Vagina (tissue), 2 donors: Measurements from ENCODE around the gene LGR6. TPM values are rescaled to one million over a fixed set of nuclear protein-coding genes. Genes with fewer than 3 reads are reported as not detected.

ENCODE experiments used
- DNase-seq, 2 donors: peaks; one replicate each; pipeline ENCODE4 v3.0.0-alpha.2; 2017; ENCODE audit errors: extremely low spot score in 2 of 2
- H3K27ac ChIP-seq: fragments of 200-600 bp; sonication (generic); one replicate; pipeline ENCODE4 v1.5.1; 2019
- H3K27me3 ChIP-seq: fragments of 200-600 bp; sonication (generic); one replicate; pipeline ENCODE4 v1.5.1; 2019
- H3K36me3 ChIP-seq, 2 donors: fragments of 200-600 bp; sonication (generic); one replicate each; pipeline ENCODE4 v1.5.1; 2017 to 2019
- H3K4me1 ChIP-seq: fragments of 200-600 bp; sonication (generic); one replicate; pipeline ENCODE4 v1.5.1; 2019
- H3K4me3 ChIP-seq, 2 donors: fragments of 200-600 bp; sonication (generic); 1 replicate in 1 of 2; 2 replicates in 1 of 2; pipeline ENCODE4 v1.5.1; 2016 to 2019
- H3K9me3 ChIP-seq: fragments of 200-600 bp; sonication (generic); one replicate; pipeline ENCODE4 v1.5.1; 2019
- CTCF ChIP-seq, 3 experiments: fragments of 450-650 bp in 2 of 3; fragments of 200-600 bp in 1 of 3; sonication (generic) in 1 of 3; IDR thresholded peaks; one replicate each; pipeline ENCODE4 v1.5.1; 2017 to 2019; ENCODE audit warnings: antibody characterized with exemption in 3 of 3, mild to moderate bottlenecking in 2 of 3, moderate library complexity in 2 of 3
- POLR2A ChIP-seq, 2 donors: fragments of 450-650 bp; IDR thresholded peaks; one replicate each; pipeline ENCODE4 v1.6.1; 2017; ENCODE audit warnings: antibody characterized with exemption in 2 of 2, mild to moderate bottlenecking in 2 of 2, moderate library complexity in 2 of 2
- POLR2AphosphoS5 ChIP-seq, 2 donors: sonication (generic); formaldehyde crosslinking; IDR thresholded peaks; one replicate each; pipeline ENCODE4 v1.9.0; 2017; ENCODE audit warnings: antibody characterized with exemption in 2 of 2, mild to moderate bottlenecking in 2 of 2, low read depth in 1 of 2; ENCODE audit not compliant: insufficient read depth in 1 of 2
- intact Hi-C: fragments of 100-400 bp; cut with DNase I; formaldehyde crosslinking; loops from one replicate; pipeline ENCODE4 v1.15.1; 2023
- total RNA-seq: library from RNA; depleted of rRNA; stranded (reverse); fragments of >200 nt; gene quantifications from one replicate; pipeline ENCODE4 v1.2.3, GENCODE V29; 2016

The LGR6 gene
- total RNA-seq, 1 donor from 2014 or later = 6.6 TPM

GRCh38 chr1:202285908-202286307 lies 92.3 kb downstream of the LGR6 start:
- no peak for DNase-seq
- H3K9me3 ChIP-seq = no peaks in the 10 kb centered on the region
- peaks cover 56% of the 10 kb centered on the region for H3K4me1 ChIP-seq
- no peak overlapping the region for H3K4me3 ChIP-seq
- H3K36me3 ChIP-seq = no peaks in the 10 kb centered on the region
- H3K27me3 ChIP-seq = no peaks in the 10 kb centered on the region
- H3K27ac ChIP-seq = no peak overlapping the region
- no peak for TF ChIP-seq POLR2AphosphoS5 (IDR thresholded peaks at IDR 0.05; ENCODE audit: insufficient read depth in 1 of 2, low read depth in 1 of 2)
- no peak for TF ChIP-seq POLR2A (IDR thresholded peaks at IDR 0.05)
- TF ChIP-seq CTCF (IDR thresholded peaks at IDR 0.05) = no peak
- intact Hi-C loops = no loop called here

DNA sequence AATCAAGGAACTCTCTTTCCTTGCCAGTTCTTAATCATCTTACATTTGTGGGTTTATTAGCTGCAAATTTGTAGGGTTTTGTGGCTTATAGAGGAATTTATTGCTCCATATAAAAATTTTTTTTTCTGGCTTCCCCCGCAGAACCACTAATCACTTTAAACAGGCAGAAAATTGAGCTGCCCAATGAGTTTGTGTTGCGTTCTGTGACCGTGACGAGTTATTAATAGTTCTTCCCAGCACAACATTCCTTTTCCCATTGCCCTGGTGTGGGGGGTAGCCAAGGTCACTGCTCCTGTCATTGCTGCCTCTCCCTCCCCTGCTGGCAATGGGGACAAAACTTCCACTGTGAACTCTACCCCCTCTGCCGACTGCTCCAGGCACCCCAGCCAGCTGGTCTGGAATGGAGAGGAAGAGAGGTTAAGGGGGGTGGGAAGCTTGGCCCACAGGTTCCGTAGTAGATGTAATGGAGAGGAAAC lies 93.1 kb downstream of the LGR6 start:
- H3K27me3 ChIP-seq = no peaks in the 10 kb centered on the region
- H3K27ac ChIP-seq = no peak overlapping the region
- no peak for DNase-seq
- H3K9me3 ChIP-seq = no peaks in the 10 kb centered on the region
- TF ChIP-seq POLR2AphosphoS5 (IDR thresholded peaks at IDR 0.05; ENCODE audit: insufficient read depth in 1 of 2, low read depth in 1 of 2) (peak in 1 of 2 donors; percentile 41), POLR2A (IDR thresholded peaks at IDR 0.05) (no peak)
- H3K36me3 ChIP-seq = no peaks in the 10 kb centered on the region
- intact Hi-C loops = no loop called here
- H3K4me3 ChIP-seq = no peak overlapping the region
- H3K4me1 ChIP-seq = peaks cover 49% of the 10 kb centered on the region

DNA sequence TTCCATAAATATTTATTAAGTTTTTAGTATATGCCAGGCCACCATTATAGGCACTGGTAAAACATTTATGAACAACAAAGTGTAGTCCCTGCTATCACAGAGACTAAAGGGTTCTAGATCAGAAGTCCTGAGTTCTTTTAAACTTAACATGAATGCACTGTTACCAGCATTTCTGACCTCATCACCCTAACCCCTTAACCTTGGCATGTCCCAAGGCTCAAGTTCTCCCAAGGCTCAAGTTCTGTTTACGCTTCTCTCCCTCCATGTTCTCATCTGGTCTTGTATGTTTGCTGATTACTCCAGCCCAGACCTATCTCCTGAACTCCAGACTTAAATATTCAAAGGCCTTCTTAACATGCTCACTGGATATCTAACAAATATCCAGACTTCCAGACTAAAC lies 93.6 kb downstream of the LGR6 start:
- no peak overlapping the region for H3K4me3 ChIP-seq
- H3K9me3 ChIP-seq = no peaks in the 10 kb centered on the region
- peaks cover 45% of the 10 kb centered on the region for H3K4me1 ChIP-seq
- TF ChIP-seq CTCF (IDR thresholded peaks at IDR 0.05) (no peak), POLR2AphosphoS5 (IDR thresholded peaks at IDR 0.05; ENCODE audit: insufficient read depth in 1 of 2, low read depth in 1 of 2) (no peak), POLR2A (IDR thresholded peaks at IDR 0.05) (no peak)
- H3K27me3 ChIP-seq = no peaks in the 10 kb centered on the region
- no peaks in the 10 kb centered on the region for H3K36me3 ChIP-seq
- DNase-seq = no peak
- intact Hi-C loops = no loop called here
- H3K27ac ChIP-seq = no peak overlapping the region

GRCh38 chr1:202288177-202288576 lies 94.6 kb downstream of the LGR6 start:
- H3K36me3 ChIP-seq = no peaks in the 10 kb centered on the region
- intact Hi-C loops = no loop called here
- DNase-seq = no peak
- no peak overlapping the region for H3K4me3 ChIP-seq
- no peaks in the 10 kb centered on the region for H3K9me3 ChIP-seq
- H3K27me3 ChIP-seq = no peaks in the 10 kb centered on the region
- peaks cover 35% of the 10 kb centered on the region for H3K4me1 ChIP-seq
- no peak overlapping the region for H3K27ac ChIP-seq
- TF ChIP-seq POLR2AphosphoS5 (IDR thresholded peaks at IDR 0.05; ENCODE audit: insufficient read depth in 1 of 2, low read depth in 1 of 2) (no peak), POLR2A (IDR thresholded peaks at IDR 0.05) (no peak), CTCF (IDR thresholded peaks at IDR 0.05) (no peak)

DNA sequence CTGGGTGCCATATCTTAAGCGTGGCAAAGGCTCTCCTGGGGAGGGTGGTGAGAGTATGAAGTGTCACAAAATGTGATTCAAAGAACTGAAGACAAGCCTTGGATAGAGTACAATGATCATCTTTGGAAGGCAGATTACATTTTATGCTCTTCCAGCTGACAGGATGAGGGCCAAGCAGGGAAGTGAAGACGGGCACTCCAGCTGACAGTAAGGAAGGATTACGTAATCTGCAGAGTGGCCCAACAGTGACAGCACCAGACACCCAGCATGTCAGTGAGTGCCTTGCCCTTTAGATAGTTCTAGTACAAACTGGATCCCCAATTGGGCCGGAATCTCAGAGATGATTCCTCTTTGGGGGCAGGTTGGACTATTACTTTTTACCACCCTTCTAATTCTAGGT lies 95.4 kb downstream of the LGR6 start:
- DNase-seq = no peak
- intact Hi-C loops = no loop called here
- H3K27me3 ChIP-seq = no peaks in the 10 kb centered on the region
- no peak overlapping the region for H3K27ac ChIP-seq
- peaks cover 27% of the 10 kb centered on the region for H3K4me1 ChIP-seq
- H3K36me3 ChIP-seq = no peaks in the 10 kb centered on the region
- H3K4me3 ChIP-seq = no peak overlapping the region
- TF ChIP-seq CTCF (IDR thresholded peaks at IDR 0.05) (no peak), POLR2A (IDR thresholded peaks at IDR 0.05) (no peak), POLR2AphosphoS5 (IDR thresholded peaks at IDR 0.05; ENCODE audit: insufficient read depth in 1 of 2, low read depth in 1 of 2) (no peak)
- H3K9me3 ChIP-seq = no peaks in the 10 kb centered on the region
